GM20431 (cell line): ENCODE measurements around the gene PSG6.
"Not testable (repeated sequence)": the region's sequence is repeated elsewhere in the genome, so short reads cannot be mapped to it uniquely, and the experiment has no call there.

Experiments used
- in situ Hi-C: fragments of 300-500 bp; cut with MseI, MboI; formaldehyde crosslinking; loops from one replicate; pipeline ENCODE4 v1.15.0; 2020; ENCODE audit warnings: low sequenced_read_pairs; ENCODE audit not compliant: unreplicated experiment

PSG6 gene

DNA sequence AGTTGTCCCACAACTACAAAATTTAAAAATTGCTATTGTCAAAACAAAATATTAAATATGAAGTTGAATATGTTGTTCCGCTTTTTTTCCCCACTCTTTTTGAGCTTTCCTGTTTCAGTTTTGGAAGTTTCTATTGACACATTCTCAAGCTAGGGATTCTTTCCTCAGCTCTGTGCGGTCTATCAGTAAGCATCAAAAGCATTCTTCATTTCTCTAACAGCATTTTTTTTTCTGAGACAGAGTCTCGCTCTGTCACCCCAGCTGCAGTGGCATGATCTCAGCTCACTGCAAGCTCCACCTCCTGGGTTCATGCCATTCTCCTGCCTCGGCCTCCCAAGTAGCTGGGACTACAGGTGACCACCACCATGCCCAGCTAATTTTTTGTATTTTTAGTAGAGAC is 4.8 kb downstream of the PSG6 start:
- in situ Hi-C loops = not testable (repeated sequence)

DNA sequence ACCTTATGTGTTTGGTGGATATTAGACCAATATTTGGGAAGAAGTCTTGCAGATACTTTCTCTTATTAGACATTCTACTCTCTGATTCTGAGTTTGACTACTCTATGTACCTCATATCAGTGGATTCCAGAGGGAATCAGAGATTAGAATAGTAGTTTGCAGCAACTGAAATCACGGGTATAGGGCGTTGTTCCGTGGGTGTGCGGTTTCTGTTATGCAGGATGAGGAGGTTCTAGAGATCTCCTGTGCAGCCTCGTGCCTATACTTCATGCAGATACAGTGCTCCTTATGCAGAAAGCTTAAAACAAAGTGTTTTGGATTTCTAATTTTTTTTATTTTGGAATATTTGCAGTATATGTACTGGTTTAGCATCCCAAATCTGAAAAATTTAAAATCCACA is 6.0 kb downstream of the PSG6 start:
- in situ Hi-C loops = not testable (repeated sequence)

DNA sequence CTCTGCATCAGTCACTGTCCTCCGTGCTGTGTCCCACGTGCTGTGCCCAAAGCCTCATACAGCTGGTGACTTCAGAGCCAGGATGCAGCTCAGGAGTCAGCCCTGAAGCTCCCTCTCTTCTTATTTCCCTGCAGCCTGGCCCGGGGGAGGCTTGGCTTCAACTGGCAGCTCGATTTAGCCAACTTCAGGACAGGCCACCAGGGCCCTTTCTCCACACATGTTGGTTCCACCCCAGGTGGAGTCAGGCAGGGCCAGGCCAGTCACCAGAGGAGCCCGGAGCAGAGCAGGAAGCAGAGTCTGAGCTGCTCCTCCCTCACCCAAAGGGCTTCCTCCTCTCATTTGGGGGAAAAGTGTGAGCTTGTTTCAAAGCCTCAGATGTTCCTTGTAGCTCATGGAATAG is 11.5 kb downstream of the PSG6 start:
- in situ Hi-C loops = not testable (repeated sequence)

DNA sequence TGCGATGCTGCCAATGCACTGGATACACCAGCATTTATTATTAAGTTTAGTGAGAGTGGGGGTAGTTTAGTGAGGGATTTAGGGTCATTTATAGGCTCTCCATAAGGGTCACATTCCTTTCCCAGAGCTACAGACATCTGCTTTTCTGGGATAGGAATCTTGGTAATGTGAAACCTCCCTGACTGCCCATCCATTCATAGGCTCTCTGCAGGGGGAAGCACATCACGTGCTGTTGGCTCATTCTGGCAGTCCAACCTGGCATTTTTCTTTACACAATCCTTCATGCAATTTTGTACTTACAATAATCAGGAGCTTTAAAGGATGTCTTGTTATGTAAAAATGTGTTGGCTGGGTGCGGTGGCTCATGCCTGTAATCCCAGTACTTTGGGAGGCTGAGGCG is 17.1 kb downstream of the PSG6 start:
- in situ Hi-C loops = not testable (repeated sequence)

DNA sequence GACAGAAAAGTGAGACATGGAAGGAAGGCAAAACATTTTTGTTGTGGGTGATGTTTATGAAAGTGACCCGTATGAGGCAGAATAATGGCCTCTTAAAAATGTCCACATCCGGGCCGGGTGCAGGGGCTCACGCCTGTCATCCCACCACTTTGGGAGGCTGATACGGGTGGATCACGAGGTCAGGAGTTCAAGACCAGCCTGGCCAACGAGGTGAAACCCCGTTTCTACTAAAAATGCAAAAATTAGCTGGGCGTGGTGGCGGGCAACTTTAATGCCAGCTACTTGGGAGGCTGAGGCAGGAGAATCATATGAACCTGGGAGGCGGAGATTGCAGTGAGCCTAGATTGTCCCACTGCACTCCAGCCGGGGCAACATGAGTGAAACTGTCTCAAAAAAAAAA is 18.0 kb downstream of the PSG6 start:
- in situ Hi-C loops = not testable (repeated sequence)

DNA sequence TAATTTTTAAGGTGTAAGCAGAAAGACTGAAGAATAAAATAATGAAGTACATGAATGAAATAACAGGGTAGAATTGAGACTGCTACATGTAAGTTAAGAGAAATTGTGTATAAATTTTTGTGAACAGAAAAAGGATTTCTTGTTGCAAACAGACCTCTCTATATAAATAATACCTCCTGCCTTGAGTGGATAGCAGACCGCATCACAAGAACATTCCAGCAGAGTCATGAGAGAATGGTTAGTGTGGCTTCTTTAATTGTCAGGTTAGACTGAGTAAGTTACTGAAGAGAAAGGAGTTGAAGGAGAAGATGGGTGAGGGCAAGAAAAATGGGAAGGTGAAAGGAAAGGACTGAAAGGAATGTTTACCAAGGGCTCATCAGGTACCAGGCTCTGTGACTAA is 18.6 kb downstream of the PSG6 start:
- in situ Hi-C loops = not testable (repeated sequence)

DNA sequence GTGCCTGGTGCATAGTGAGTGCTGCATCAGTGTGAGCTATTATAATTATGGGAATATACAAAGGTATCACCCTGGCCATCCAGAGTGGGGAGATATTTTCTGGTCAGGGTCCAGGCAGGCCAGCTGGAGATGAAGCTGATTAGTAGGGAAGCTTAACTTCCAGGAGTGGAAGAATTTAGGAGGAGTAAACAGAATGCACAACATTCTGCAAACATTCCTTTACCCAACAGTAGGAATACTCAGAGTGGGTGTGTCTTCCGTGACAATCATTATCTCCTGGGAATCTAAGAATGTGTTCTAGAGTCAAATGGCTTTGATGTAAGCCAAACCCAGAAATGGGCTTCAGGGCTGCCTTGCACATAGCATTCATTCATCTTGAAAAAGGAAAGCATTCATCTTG is 19.0 kb downstream of the PSG6 start:
- in situ Hi-C loops = not testable (repeated sequence)

DNA sequence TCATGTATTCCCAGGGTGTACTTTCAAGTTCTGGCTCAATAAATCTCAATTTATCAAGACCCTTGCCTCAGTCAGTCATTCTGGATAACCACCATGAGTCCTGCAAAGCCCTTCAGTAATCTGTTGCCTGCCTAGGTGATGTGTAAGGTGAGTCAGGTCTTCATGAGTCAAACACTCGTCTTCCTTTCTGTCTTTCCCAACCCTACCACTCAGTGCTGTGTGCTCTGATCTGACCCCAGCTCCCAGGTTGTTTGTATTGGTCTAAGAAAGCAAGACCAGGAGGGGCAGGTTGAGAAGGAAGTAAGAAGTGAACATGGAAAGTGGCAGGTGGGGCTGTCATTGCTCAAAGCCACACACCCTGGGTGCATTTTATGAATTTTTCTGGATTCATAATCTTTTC is 20.0 kb downstream of the PSG6 start:
- in situ Hi-C loops = not testable (repeated sequence)

DNA sequence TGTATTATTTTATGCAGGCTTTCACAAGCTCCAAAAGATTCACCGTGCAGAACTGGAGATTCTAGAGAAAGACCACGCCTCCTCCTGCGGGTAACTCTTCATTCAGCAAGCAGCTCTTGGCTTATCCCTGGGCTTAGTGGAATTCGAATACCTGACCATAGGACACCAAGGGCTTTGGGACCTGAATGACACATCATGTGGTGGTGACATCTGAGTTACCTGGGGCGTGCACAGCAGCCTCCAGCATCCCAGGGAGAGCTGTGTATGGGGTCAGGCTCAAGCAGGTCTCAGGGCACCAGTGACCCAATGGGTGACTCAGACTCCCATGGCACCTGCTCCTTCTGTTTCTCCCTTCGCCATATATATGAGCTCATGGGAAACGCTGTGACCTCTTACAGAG is 27.2 kb downstream of the PSG6 start:
- in situ Hi-C loops = not testable (repeated sequence)

DNA sequence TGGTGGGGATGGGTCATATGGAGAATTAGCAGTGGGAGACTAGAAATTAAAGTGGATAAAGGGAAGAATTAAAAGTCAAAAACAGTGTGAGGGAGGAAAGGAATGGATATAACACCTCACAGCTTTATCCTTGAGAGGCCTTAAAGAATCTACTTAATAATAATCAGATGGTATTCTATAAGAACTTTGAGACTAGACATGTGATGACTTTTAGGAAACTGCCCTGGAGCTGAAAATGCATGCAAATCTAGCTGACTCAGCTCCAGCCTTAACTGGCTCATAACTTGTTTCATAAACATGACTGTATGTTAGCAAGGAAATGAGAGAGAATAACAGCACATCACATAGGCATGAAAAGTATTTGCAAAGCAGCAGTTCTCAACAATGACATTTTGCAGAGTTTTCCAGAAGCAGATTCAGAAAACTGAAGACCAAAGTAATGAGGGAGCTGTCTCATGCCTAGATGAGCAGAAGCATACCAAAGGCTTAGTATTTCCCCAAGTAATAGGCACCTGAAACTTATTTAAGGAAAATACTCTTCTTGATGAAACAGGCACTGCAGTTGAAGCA is 29.7 kb downstream of the PSG6 start:
- in situ Hi-C loops = not testable (repeated sequence)

DNA sequence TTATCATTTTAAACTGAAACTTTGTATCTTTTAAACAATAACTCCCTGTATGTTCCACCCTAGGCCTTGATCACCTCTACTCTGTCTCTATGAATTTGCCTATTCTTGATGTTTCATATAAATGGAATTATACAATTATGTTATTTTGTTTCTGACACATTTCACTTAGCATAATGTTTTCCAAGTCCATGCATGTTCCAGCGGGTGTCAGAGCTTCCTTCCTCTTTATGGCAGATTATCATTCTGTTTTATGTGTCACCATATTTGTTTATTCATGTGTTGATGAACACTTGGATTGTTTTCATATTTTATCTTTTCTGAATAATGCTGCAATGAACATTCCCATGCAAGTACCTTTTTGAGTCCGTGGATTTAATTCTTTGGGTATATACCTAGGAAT is 35.0 kb downstream of the PSG6 start:
- in situ Hi-C loops = not testable (repeated sequence)

DNA sequence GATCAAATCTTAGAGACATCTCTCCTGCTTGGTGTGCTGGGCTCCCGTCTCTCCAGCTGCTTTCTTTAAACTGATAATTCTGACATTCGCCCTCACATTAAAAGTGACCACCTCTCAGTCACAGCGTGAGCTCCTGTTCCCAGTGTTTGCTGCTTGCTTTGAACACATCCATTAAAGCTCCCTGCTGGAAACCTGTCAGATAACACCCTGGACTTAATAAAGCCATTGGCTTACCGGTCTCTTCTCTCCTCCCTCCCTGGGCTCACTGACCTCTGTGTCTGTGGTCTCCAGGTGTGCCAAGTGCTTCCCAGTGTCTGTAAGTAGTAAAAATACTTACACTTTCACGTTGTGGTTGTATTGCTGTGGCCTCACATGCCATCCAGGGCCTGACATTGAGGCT is 35.7 kb downstream of the PSG6 start:
- in situ Hi-C loops = not testable (repeated sequence)

DNA sequence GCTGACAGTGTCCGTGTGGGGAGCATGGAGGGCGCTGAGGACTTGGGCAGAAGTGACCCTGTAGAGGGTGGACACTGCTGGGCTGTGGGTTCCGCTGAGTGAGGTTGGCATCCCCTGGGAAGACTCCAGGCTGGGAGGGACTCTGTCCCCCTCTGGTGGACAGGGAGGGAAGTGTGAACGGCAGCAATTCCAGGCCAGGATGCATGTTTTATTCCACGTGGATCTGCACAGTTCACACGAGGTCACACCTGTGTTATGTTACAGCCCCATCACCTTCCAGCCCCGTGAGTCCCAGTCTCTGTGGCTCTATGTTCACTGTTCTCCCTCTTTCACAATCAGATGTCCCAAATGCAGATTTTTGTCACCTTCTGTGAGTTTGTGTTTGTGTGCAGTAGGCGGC is 36.4 kb downstream of the PSG6 start:
- in situ Hi-C loops = not testable (repeated sequence)

DNA sequence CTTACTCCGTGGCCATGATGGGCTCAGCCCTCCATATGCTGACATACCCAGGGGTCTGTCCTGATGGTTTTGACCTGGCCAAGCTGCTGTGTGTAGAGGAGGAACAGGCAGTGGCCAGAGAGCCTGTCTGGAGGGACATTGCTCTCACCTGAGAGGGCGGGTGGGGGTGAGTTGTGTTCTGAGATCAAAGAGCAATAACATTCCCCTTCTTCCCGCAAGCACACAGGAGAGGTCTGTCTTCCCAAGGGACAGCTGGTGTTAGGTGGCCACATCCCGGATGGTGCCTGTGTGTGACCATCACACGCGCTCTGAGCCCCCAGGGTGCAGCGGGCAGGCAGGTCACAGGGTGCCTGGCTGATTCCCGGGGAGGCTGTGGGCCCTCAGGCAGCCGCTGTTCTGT is 37.1 kb downstream of the PSG6 start:
- in situ Hi-C loops = not testable (repeated sequence)

DNA sequence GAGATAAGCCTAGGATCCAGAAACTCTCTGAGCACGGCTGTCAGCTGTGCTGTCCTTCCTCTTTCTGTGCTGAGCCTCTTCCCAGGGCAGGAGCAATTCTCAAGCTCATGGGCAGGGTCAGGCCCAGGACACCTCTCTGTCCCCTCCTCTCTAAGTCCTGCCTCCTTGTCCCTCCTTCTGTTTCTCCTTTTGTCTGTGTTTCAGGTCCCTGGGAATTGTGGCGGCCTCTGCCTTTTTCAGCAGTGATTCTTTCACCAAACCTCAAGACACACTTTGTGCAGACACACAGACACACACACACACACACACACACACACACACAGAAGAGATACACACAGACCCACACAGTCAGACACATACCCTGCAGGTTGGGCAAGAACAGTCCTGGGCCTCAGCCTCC is 38.1 kb downstream of the PSG6 start, which contains the start of gene PSG1:
PSG1 (minus strand) TSS at position 101 of the 400 bp plus-strand sequence. CDS start 132 bp downstream, outside the sequence.
- in situ Hi-C loops = no loop called here

DNA sequence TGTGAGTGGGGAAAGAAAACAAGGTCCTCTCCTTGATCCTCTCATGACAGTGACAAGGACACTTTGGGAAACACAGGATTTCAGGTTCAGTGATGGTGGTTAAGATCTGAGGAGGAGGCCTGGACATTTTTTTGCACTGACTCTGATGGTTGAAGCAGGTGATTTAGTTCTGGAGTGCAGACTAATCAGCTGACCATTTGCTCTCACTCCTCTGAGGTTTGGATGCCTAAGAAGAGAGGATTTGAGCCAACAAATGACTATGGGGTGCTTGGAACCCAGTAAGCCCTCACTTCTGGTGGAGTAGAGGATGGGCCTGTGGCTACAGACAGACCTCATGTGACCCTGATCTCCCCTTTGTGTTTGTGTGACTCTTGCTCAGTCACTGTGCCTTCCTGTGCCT is 41.1 kb downstream of the PSG6 start:
- in situ Hi-C loops = not testable (repeated sequence)

DNA sequence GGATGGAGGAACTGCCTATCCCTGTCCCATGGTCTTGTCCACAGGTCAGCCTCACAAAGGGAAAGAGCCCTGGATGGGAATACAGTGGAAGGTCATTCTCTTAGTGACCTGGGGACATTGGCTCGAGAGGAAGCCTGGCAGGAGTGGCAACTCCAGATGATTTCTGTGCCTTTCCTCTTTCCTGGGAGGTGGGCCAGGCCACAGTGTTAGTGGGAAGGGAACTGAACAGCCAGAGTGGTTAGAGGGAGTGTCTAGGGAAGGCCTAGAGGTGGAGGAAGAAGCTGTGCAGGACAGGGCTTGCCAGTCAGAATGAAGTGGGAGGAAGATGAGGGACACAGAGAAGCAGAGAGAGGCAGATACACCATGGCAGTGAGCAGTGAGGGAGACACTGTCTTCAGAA is 41.8 kb downstream of the PSG6 start:
- in situ Hi-C loops = not testable (repeated sequence)

DNA sequence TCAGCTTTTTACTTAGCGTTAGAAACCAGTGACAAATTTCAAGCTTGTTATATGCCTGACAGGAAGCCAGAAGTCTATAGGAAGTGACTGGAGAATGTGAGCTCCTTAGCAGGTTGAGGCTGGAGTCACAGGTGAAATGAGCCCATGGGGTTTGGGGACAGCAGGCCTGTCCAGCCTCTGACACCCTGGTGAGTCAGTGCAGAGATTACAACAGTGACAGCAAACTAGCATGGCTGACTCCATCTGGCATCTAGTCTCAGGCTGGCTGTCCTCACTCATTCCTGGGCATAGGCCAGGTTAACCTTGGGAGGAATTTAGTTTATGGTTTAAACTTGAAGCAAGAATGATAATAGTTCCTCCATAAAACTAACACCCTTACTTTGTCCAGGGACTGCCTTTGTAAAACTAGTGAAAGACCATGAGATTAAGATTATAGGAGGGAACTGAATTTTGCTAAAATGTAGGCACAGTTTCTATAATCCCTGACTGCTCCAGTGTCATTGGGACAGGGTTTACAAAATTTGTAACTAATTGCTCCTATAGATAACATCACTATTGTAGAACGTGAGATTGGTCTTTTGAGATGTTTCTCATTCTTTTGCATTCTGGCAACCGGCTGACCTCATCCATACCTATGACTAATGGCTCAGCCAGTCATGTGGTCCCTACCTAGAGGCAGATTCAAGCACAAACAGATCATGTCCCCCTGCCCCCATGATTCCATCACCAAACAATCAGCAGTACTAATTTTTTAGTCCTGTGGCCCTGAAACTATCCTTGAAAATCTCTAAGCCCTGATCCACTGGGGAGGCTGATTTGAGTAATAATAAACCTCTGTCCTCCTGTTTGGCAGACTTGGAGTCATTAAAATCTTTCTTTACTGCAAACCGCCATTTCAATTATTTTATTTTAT is 42.5 kb downstream of the PSG6 start:
- in situ Hi-C loops = not testable (repeated sequence)

DNA sequence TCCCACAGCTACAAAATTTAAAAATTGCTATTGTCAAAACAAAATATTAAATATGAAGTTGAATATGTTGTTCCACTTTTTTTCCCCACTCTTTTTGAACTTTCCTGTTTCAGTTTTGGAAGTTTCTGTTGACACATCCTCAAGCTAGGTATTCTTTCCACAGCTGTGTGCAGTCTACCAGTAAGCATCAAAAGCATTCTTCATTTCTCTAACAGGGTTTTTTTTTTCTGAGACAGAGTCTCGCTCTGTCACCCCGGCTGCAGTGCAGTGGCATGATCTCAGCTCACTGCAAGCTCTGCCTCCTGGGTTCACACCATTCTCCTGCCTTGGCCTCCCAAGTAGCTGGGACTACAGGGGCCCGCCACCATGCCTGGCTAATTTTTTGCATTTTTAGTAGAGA is 43.6 kb downstream of the PSG6 start:
- in situ Hi-C loops = not testable (repeated sequence)

DNA sequence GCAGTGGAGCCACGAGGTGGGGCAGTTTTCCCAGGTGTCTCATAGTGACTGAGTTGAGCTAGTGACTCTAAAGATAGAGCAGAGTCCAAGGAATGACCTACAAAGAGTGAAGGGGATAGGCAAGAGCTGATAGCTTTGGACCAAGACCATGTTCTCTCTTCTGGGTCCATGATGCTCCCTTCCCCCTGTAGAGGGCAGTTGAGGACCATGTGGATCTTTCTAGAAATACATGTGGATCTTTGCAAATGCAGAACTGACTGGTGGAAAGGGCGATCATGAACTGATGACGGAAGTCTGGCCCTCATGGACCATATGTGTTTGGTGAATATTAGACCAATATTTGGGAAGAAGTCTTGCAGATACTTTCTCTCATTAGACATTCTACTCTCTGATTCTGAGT is 45.1 kb downstream of the PSG6 start:
- in situ Hi-C loops = no loop called here

DNA sequence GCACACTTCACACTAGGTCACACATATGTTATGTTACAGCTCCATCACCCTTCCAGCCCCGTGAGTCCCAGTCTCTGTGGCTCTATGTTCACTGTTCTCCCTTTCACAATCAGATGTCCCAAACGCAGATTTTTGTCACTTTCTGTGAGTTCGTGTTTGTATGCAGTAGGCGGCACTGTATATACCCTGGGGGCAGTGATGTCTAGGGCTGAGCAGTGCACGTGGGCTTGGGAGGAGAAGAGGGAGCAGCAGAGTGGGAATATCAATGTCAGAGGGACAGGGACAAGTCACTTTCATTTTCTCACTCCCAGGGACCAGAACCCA is 60.2 kb downstream of the PSG6 start:
- in situ Hi-C loops = no loop called here
